Measurements from ENCODE around the gene LGI4.

The LGI4 gene

DNA sequence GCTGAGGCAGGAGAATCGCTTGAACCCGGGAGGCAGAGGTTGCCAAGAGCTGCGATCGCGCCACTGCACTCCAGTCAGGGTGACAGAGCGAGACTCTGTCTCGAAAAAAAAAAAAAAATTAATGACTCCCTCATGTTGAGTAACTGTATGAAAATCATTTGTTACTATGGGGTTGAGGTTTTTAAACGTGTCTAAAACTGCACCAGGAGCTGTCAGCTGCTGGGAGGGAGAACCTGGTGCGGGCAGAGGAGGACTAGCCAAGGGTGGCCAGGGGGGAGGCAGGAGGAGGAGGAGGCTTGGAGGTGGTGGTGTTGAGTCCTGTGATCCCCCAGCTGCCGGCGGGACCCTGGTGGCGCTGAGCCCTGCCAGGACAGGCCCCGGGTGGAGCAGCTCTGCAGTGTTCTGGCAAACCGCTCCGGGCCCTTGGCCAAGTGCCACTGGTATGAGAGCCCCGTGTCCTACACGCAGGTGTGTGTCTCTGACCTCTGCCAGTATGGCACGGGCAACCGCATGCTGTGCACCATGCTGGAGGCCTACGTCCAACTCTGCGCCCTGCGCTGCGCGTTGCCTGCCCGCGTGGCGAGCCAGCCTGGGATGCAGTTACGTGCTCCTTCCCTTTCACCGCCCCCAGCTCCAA lies 36.3 kb downstream of the LGI4 start:
- Histone ChIP-seq H3K4me2 (ENCODE audit: low read length) (no peak overlapping the region), H3K4me3 (ENCODE audit: low read length) (no peak overlapping the region), H3F3A (ENCODE audit: control insufficient read depth, insufficient read depth) (no peaks in the 10 kb centered on the region), H3K4me1 (ENCODE audit: control insufficient read depth, low read length) (no peaks in the 10 kb centered on the region), H3K27me3 (ENCODE audit: control insufficient read depth, low read length) (no peaks in the 10 kb centered on the region), H3K79me2 (ENCODE audit: control insufficient read depth, low read length) (no peaks in the 10 kb centered on the region), H3K9me3 (ENCODE audit: control insufficient read depth, insufficient read depth, low read length) (no peaks in the 10 kb centered on the region), H3K36me3 (ENCODE audit: control insufficient read depth, low read length) (no peaks in the 10 kb centered on the region), H4K20me1 (ENCODE audit: control insufficient read depth, insufficient read depth, low read depth, low read length) (no peaks in the 10 kb centered on the region), H3K9me2 (replicated peaks; ENCODE audit: control insufficient read depth, low read length) (no peaks in the 10 kb centered on the region), H3K27ac (ENCODE audit: low read depth, low read length) (no peak overlapping the region)
- no peak for TF ChIP-seq EZH2phosphoT487 (IDR thresholded peaks at IDR 0.05; ENCODE audit: borderline replicate concordance, low read length)
- TF ChIP-seq, protein P1, sequence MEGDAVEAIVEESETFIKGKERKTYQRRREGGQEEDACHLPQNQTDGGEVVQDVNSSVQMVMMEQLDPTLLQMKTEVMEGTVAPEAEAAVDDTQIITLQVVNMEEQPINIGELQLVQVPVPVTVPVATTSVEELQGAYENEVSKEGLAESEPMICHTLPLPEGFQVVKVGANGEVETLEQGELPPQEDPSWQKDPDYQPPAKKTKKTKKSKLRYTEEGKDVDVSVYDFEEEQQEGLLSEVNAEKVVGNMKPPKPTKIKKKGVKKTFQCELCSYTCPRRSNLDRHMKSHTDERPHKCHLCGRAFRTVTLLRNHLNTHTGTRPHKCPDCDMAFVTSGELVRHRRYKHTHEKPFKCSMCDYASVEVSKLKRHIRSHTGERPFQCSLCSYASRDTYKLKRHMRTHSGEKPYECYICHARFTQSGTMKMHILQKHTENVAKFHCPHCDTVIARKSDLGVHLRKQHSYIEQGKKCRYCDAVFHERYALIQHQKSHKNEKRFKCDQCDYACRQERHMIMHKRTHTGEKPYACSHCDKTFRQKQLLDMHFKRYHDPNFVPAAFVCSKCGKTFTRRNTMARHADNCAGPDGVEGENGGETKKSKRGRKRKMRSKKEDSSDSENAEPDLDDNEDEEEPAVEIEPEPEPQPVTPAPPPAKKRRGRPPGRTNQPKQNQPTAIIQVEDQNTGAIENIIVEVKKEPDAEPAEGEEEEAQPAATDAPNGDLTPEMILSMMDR (IDR thresholded peaks at IDR 0.05; ENCODE audit: low read depth, low read length, poor library complexity, severe bottlenecking), result no peak

DNA sequence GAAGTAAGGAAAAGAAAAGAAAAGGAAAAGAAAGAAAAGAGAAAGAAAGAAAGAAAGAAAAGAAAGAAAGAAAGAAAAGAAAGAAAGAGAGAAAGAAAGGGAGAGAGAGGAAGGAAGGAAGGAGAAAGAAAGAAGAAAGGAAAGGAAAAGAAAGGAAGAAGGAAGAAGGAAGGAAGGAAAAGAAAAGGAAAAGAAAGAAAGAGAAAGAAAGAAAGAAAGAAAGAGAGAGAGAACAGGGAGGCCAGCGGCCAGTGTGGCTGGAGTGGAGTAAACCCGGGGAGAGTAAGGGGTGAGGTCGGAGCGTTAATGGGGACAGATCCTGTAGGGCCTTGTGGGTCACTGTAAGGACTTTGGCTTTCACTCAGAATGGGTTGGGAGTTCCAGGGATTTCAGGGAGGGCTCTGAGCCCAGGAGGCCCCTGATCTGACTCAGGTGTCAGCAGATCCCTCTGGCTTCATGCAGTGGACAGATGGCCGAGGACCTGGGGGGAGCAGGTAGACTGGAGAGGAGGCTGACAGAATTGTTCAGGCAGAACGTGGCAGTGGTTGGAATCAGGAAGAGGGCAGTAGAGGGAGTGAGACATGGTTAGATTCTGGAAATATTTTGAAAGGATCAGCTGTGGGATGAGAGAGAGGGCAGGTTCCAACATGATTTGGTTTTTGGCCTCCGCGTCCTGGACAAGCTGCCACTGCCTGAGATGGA lies 39.0 kb downstream of the LGI4 start:
- Histone ChIP-seq H3K9me3 (ENCODE audit: control insufficient read depth, insufficient read depth, low read length) (no peaks in the 10 kb centered on the region), H3K36me3 (ENCODE audit: control insufficient read depth, low read length) (no peaks in the 10 kb centered on the region), H3K4me3 (ENCODE audit: low read length) (no peak overlapping the region), H4K20me1 (ENCODE audit: control insufficient read depth, insufficient read depth, low read depth, low read length) (no peaks in the 10 kb centered on the region), H3K27ac (ENCODE audit: low read depth, low read length) (no peak overlapping the region), H3F3A (ENCODE audit: control insufficient read depth, insufficient read depth) (no peaks in the 10 kb centered on the region), H3K27me3 (ENCODE audit: control insufficient read depth, low read length) (no peaks in the 10 kb centered on the region), H3K9me2 (replicated peaks; ENCODE audit: control insufficient read depth, low read length) (no peaks in the 10 kb centered on the region), H3K4me2 (ENCODE audit: low read length) (no peak overlapping the region), H3K79me2 (ENCODE audit: control insufficient read depth, low read length) (no peaks in the 10 kb centered on the region), H3K4me1 (ENCODE audit: control insufficient read depth, low read length) (peaks cover 5% of the 10 kb centered on the region)
- TF ChIP-seq, protein P1 (IDR thresholded peaks at IDR 0.05; ENCODE audit: low read depth, low read length, poor library complexity, severe bottlenecking), result no peak

DNA sequence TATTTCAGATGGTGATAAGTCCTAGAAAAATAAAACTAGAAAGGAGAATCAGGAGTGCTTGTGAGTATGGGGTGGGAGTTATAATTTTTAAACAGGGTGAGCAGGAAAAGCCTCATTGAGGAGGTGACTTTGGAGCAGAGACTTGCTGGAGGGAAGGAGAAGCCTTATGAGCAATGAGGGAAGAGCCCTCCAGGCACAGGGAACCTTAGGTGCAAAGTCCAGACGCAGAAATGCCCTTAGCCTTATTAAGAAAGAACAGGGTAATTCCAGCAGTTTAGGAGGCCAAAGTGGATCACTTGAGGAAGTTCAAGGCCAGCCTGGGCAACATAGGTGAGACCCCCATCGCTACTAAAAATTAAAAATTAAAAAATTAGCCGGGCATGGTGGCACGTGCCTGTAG lies 40.2 kb downstream of the LGI4 start:
- H3K27ac ChIP-seq (ENCODE audit: low read depth, low read length), result no peak overlapping the region
- no peaks in the 10 kb centered on the region for H3K9me2 ChIP-seq (replicated peaks; ENCODE audit: control insufficient read depth, low read length)
- H3K9me3 ChIP-seq (ENCODE audit: control insufficient read depth, insufficient read depth, low read length), result no peaks in the 10 kb centered on the region
- H3K79me2 ChIP-seq (ENCODE audit: control insufficient read depth, low read length), result no peaks in the 10 kb centered on the region
- no peak overlapping the region for H3K4me3 ChIP-seq (ENCODE audit: low read length)
- no peaks in the 10 kb centered on the region for H4K20me1 ChIP-seq (ENCODE audit: control insufficient read depth, insufficient read depth, low read depth, low read length)
- H3F3A ChIP-seq (ENCODE audit: control insufficient read depth, insufficient read depth), result no peaks in the 10 kb centered on the region
- TF ChIP-seq EZH2phosphoT487 (IDR thresholded peaks at IDR 0.05; ENCODE audit: borderline replicate concordance, low read length), result no peak
- TF ChIP-seq, protein P1 (IDR thresholded peaks at IDR 0.05; ENCODE audit: low read depth, low read length, poor library complexity, severe bottlenecking), result no peak
- no peaks in the 10 kb centered on the region for H3K36me3 ChIP-seq (ENCODE audit: control insufficient read depth, low read length)
- no peak overlapping the region for H3K4me2 ChIP-seq (ENCODE audit: low read length)
- peaks cover 14% of the 10 kb centered on the region for H3K4me1 ChIP-seq (ENCODE audit: control insufficient read depth, low read length)
- no peaks in the 10 kb centered on the region for H3K27me3 ChIP-seq (ENCODE audit: control insufficient read depth, low read length)

Data from DOHH2 (cell line).